ENCODE results near the gene ZNF578.
"Not testable (repeated sequence)": the region's sequence is repeated elsewhere in the genome, so short reads cannot be mapped to it uniquely, and the experiment has no call there.

The ZNF578 gene

DNA sequence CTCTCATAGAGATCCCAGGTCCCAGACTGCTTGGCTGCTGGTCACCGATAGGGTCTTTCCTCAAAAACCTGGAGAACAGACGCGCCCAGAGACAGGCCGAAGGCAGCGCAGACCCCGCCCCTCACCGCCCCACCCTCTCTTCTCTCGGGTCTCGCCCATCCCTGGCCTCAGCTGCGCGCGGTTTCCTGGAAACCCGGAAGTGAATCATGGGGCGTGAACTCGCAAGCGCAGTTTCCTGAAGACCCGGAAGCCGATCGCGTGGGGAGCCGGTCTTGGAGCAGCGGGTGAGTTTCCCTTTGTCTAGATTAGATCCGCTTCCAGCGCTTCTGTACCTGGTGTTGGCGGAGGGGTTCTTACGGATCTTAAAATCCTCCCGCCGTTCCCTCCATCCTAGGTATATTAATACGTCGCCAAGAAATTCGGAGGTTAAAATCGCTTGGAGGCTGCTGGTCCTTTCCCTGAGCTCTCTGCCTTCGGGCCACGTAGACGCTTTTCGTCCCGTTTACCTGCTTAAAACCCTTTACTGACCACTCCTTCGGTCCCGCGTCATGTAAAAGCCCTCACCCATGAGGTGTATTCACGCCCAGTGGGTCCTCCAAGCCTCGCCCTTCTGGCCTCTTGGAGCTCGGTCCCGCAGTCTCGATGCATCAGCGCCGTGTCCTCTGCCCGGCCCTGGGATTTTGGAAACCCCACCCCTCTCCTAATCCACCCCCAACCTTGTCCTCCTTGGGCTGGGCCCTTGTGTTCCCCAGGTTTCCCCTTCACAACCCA, at the start of gene ZNF578:
Gene ZNF578 (plus strand): TSS at position 230 of the 771 bp plus-strand sequence. CDS start 48,293 bp downstream, outside the sequence.
- DNase-seq, result peak; percentile 62

DNA sequence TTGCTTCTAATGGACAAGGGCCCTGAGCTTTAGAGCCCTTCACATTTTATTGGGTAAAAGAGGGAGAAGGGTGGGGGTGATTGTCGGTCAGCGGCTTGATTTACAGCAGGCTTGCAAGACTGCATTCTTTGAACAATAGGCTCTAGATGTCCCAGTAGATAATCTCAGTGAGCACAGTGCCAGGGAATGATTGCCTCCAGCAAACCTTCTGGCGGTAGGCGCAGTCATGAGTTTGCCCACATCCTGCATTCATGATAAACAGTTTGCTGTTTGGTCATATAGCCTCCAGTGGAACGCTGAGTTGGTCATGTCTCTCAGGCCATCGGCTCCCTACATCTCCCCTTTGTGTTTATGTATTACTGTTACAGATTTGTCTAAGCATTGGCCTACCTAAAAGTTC, 43.1 kb upstream of the ZNF578 start:
- DNase-seq, result no peak

DNA sequence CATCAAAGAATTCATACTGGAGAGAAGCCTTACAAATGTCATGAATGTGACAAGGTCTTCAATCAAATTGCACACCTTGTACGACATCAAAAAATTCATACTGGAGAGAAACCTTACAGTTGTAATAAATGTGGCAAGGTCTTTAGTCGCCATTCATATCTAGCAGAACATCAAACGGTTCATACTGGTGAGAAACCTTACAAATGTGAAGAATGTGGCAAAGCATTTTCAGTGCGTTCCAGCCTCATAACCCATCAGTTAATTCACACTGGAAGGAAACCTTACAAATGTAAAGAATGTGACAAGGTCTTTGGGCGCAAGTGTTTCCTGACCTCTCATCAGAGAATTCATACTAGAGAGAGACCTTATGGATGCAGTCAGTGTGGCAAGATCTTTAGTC, 37.6 kb upstream of the ZNF578 start:
- DNase-seq, result no peak

DNA sequence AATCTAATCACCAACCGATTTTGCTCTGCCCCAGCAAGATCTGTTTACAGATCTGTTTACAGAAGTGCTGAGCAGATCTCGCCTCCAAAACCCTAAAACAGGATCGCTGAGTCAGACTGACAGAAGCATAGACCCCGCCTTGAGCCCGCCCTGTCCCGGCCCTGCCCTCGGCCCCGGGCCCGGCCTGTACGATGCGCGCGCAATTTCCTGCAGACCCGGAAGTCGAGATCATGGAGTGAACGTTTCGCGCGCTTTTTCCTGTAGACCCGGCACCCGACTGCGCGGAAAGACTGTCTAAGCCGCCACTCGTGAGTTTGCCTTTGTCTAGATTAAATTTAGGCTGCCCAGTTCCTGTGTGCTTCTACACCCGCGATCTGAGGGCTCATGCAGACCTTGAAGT, 24.4 kb upstream of the ZNF578 start, which contains the start of gene ZNF534:
Gene ZNF534 (plus strand): TSS at position 212 of the 400 bp plus-strand sequence. CDS start 2,327 bp downstream, outside the sequence.
- no peak for DNase-seq

DNA sequence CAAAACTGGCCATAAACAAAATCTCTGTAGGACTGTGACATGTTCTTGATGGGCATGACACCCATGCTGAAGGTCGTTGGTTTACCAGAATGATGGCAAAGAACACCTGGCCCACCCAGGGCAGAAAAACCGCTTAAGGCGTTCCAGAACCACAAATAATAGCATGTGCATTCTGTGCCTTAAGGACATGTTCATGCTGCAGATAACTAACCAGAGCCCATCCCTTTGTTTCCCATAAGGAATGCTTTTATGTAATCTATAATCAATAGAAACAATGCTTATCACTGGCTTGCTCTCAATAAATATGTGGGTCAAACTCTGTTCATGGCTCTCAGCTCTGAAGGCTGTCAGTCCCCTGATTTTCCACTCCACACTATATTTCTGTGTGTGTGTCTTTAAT, 11.2 kb upstream of the ZNF578 start:
- DNase-seq, result no peak

DNA sequence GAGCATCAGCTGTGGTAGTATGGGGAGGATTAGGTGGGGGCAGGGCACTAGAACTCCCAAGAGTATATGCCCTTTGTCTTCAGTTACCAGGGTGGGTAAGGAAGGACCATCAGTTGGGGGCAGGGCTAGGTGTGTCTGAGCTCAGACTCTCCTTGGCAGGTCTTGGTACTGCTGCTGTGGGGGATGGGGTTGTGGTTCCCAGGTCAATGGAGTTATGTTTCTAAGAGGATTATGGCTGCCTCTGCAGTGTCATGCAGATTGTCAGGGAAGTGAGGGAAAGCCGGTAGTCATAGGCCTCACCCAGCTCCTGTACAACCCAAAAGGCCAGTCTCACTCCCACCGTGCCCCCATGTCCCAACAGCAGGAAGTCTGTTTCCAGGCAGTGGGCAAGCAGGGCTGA, 8.8 kb upstream of the ZNF578 start:
- DNase-seq, result no peak

DNA sequence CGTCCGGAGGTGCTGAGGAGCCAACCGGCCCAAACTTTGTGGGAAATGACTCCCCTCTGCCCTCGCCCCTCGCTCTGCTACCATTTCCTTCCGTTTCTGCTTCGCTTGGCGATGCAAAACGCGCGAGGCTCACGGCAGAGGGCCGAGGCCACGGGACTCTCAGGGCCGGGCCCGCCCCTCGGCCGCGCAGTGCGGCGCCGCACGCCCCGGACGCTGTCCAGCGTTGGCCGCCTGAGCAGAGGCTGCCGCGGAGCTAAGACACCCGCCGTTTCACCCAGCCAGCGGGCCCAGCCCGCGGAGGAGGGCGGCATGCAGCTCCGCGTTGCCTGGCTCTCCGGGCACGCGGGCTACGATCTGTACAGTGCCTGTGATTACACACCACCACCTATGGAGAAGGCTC, 2.1 kb upstream of the ZNF578 start:
- no peak for DNase-seq

DNA sequence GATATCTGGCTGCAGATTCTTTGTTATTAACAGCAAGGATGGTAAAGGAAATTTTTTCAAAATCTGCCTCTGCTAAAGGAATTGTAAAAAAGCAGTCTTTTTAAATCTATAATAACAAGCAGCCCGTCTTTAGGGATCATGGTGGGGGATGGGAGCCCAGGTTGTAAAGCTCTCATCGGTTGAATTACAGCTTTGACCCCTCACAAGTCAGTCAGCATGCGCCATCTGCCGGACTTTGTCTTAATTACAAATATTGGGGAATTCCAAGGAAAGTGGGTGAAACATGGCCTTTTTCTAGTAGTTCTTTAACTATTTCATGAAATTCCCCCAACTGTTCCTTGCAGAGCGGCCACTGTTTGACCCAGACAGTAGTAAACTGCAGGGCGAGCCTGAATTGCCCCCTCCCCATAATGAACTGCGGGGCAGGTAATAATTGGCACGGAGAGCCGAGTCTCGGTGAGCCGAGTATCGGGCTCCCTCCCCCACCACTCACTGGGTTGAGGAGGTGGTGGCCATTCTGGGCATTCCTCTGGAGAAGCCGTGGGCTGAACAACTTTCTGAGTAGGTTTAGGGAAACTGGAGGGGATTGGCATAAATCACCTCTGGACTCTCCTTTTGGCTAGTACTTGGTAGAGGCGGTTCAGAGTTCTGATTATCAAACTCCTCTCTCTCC, 11.6 kb downstream of the ZNF578 start:
- no peak for DNase-seq

DNA sequence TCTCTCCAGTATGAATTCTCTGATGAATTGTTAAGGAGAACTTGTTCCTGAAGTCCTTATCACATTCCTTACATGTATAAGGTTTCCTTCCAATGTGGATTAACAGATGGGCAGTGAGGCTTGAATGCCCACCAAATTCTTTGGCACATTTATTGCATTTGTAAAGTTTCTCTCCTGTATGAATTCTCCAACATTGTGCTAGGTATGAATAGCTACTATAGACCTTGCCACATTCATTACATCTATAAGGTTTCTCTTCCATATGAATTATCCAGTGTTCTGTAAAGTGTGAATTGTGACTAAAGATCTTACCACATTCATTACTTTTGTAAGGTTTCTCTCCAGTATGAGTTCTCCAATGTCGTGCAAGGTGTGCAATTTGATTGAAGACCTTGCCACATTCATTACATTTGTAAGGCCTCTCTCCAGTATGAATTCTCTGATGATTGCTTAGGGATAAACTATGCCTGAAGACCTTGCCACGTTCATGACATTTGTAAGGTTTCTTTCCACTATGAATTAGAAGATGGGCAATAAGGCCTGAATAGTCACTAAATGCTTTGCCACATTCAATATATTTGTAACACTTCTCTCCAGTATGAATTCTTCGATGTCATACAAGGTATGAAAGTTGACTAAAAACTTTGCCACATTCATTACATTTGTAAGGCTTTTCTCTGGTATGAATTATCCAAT, 20.4 kb downstream of the ZNF578 start:
- DNase-seq, result no peak

DNA sequence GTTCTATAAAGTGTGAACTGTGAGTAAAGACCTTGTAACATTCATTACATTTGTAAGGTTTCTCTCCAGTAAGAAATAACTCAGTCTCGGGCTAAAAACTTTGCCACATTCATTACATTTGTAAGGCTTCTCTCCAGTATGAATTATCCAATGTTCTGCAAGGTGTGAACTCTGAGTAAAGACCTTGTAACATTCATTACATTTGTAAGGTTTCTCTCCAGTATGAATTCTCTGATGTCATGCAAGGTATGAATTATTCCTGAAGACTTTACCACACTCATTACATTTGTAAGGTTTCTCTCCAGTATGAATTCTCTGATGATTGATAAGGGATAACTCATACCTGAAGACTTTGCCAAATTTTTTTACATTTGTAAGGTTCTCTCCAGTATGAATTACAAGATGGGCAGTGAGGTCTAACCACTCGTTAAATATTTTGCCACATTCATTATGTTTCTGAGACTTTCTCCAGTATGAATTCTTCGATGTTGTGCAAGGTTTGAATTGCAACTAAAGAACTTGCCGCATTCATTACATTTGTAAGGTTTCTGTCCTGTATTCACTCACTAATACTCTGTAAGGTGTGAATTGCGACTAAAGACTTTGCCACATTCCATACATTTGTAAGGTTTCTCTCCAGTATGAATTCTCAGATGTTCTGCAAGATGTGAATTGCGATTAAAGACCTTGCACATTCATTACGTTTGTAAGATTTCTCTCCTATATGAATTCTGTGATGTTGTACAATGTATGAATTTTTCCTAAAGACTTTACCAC, 21.2 kb downstream of the ZNF578 start:
- DNase-seq, result no peak

DNA sequence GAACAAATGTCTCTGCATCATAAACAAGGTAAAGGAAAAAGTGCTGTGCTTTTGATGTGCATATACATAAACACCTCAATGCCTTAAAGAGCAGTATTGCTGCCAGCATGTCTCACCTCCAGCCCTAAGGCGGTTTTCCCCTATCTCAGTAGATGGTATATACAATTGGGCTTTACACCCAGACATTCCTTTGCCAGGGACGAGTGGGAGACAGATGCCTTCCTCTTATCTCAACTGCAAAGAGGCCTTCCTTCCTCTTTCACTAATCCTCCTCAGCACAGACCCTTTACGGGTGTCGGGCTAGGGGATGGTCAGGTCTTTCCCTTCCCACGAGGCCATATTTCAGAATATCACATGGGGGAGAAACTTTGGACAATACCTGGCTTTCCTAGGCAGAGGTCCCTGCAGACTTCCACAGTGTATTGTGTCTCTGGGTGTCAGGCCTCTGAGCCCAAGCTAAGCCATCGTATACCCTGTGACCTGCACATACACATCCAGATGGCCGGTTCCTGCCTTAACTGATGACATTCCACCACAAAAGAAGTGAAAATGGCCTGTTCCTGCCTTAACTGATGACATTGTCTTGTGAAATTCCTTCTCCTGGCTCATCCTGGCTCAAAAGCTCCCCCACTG, 30.9 kb downstream of the ZNF578 start:
- not testable (repeated sequence) for DNase-seq

DNA sequence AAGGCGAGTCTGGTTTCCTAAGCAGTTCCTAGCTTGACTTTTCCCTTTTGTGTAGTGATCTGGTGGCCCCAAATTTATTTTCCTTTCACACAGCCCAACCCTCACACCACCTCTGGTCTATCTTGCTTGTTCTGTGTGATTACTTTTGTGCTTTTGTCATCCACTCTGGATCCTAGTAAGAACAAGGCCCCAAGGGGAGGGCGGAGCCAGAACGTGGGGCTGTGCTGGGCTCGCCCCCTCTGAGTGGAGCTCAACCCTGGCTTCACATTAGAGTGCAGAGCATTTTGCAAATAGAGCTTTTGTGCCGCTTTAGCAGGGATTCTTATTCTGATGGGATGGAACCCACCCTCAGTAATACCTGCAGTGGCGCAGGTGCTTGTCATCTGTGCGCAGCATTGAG, 31.7 kb downstream of the ZNF578 start:
- DNase-seq, result not testable (repeated sequence)

DNA sequence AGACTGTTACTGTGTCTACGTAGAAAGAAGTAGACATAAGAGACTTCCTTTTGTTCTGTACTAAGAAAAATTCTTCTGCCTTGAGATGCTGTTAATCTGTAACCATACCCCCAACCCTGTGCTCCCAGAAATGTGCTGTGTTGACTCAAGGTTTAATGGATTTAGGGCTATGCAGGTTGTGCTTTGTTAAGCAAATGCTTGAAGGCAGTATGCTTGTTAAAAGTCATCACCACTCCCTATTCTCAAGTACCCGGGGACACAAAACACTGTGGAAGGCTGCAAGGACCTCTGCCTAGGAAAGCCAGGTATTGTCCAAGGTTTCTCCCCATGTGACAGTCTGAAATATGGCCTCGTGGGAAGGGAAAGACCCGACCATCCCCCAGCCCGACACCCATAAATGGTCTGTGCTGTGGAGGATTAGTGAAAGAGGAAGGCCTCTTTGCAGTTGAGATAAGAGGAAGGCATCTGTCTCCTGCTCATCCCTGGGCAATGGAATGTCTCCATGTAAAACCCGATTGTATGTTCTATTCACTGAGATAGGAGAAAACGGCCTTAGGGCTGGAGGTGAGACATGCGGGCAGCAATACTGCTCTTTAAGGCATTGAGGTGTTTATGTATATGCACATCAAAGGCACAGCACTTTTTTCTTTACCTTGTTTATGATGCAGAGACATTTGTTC, 32.3 kb downstream of the ZNF578 start:
- not testable (repeated sequence) for DNase-seq

DNA sequence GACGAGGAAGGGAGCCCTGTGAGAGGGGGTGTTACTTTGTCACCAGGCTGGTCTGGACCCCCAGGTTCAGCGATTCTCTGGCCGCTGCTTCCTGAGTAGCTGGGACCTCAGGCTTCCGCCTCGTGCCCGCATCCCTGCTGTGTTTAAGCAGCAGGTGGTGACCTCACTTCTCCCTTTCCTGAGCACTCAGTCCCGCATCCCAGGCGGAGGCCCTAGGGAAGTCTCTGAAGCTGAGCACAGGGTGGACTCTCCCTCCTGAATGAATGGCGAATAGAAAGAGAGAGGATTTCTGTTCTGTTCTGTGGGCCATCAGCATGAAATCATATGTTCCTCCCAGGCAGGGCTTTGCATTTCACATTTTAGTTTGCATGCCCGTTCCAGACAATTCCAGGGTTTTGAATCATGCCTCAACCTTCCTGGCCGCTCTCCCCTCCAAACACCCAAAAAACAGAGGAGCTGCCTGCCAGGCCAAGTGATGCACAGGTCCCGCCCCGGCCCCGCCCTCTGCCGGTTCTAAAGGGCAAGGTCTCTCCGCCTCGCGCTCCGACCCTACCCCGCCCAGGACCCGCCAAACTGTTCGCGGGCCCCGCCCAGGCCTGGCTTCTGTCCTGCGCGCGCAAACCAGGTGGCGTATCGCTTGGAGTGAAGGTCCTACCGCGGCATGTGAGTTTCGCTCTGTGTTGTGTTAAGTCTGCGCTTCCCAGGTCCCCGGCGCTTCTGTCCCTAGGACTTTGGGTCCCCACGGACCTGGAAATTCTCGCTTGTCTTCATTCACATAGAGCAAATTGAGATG, 39.0 kb downstream of the ZNF578 start:
- DNase-seq, result peak; percentile 0

DNA sequence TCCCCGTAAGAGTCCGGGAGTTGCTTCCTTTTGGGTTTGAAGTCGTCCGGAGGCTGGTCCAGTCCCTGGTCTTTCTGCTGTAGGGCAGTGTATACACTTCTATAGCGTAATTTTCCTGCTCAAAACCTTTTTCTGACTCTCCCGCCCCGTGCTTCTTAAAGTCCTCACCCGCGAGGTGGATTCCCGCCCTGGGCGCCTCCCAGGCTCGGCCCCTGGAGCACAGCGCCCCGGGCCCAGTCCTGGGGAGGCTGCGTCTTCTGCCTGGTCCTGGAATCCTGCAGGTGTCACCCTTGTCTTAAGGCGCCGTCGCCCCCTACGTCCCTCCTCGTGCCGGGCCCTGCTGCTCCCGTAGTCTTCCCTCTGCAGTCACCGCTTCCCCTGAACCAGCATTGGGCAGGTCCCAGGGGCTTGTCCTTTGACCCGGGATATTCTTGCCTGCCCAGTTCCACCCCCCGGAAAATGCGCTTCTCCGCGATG, 39.7 kb downstream of the ZNF578 start:
- DNase-seq, result no peak

DNA sequence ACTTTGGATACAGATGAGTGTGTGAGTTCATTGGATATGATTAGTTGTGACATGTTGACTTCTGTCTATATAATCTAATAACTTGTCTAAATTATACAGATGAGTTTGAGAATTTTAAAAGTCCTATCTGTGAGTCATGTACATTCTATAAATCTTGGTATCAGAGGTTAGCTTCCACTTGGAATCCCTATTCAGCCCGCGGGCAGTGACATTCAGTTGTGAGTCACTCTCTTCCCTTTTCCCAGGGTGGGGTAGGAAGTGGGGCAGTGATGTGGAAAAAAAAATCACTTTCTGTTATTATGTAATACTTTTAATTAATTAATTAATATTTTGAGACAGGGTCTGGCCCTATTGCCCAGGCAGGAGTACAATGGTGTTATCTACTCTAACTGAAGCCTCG, 41.2 kb downstream of the ZNF578 start:
- DNase-seq, result no peak

DNA sequence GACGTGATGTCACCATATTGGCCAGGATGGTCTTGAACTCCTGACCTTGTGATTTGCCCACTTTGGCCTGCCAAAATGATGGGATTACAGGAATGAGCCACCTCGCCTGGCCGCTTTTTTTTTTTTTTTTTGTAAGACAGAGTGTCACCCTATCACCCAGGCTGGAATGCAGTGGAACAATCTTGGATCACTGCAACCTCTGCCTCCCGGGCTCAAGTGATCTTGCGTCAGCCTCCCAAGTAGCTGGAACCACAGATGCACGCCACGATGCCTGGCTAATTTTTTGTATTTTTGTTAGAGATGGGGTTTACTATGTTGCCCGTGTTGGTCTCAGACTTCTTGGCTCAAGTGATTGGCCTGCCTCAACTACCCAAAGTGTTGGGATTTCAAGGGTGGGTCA, 45.2 kb downstream of the ZNF578 start:
- DNase-seq, result no peak

DNA sequence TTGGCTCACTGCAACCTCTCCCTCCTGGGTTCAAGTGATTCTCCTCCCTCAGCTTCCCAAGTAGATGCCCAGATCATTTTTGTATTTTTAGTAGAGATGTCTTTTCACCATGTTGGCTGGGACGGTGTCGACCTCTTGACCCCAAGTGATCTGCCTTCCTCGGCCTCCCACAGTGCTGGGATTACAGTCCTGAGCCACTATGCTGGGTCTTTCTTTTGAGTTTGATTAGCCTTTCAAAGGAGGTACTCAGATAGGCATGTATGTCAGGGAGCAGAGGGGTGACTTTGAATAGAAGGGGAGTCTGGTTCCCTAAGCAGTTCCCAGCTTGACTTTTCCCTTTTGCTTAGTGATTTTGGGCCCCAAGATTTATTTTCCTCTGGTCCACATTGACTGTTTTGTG, 47.1 kb downstream of the ZNF578 start:
- not testable (repeated sequence) for DNase-seq

DNA sequence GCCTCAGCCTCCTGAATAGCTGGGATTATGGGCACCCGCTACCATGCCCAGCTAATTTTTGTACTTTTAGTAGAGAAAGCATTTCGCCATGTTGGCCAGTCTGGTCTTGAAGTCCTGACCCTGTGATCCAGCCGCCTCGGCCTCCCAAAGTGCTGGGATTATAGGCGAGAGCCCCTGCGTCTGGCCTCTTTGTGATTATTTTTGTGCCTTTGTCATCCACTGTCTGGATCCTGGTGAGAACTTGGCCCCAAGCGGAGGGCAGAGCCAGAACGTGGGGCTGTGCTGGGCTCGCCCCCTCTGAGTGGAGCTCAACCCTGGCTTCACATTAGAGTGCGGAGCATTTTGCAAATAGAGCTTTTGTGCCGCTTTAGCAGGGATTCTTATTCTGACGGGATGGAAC, 47.6 kb downstream of the ZNF578 start:
- DNase-seq, result not testable (repeated sequence)

DNA sequence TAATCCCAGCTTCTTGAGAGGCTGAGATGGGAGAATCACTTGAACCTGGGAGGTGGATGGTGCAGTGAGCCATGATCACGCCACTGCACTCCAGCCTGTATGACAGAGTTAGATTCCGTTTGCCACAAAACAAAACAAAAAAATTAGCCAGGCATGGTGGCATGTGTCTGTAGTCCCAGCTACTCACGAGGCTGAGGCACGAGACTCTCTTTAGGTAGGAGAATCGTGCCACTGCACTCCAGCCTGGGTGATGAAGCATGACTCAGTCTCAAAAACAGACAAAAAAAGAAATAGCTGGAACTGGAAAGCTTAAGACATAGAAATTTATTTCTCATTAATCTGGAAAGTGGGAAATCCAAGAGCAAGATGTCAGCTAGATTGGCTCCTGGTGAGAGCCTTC, 53.9 kb downstream of the ZNF578 start:
- no peak for DNase-seq

DNA sequence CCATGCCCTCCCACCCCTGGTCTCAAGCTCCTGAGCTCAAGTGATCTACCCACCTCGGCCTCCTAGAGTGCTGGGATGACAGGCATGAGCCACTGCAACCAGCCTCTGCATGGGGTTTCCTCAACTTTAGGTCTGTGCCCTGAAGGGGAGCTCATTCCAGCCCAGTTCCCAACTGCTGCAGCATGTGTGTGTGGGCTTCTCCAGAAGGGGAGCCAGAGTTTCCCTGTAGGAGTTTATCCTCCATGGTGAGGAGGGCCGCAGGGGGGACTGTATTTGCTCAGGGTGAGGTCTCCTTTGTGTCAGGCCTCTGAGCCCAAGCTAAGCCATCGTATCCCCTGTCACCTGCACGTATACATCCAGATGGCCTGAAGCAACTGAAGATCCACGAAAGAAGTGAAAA, 62.8 kb downstream of the ZNF578 start:
- no peak for DNase-seq

Measured in CD4-positive, alpha-beta T cell treated with Interleukin-4 for 4 hours (primary cell).